Sigmoid colon (tissue), 4 donors: ENCODE measurements around the gene NADSYN1.

ENCODE experiments used
- POLR2A ChIP-seq, 2 donors: fragments of 450-650 bp; IDR thresholded peaks; one replicate each; pipeline ENCODE4 v1.6.1; 2016; ENCODE audit warnings: antibody characterized with exemption in 2 of 2, mild to moderate bottlenecking in 2 of 2, moderate library complexity in 2 of 2
- POLR2AphosphoS5 ChIP-seq, 4 donors: sonication (generic); formaldehyde crosslinking; IDR thresholded peaks; one replicate each; pipeline ENCODE4 v1.6.1; 2017; ENCODE audit warnings: antibody characterized with exemption in 4 of 4
- TF ChIP-seq, protein P1 (sequence below), 4 experiments: fragments of 450-650 bp in 3 of 4; fragments of 200-600 bp in 1 of 4; IDR thresholded peaks; one replicate each; pipeline ENCODE4 v1.5.1; 2016 to 2019; ENCODE audit warnings: antibody characterized with exemption in 4 of 4, mild to moderate bottlenecking in 3 of 4, moderate library complexity in 2 of 4

DNA sequence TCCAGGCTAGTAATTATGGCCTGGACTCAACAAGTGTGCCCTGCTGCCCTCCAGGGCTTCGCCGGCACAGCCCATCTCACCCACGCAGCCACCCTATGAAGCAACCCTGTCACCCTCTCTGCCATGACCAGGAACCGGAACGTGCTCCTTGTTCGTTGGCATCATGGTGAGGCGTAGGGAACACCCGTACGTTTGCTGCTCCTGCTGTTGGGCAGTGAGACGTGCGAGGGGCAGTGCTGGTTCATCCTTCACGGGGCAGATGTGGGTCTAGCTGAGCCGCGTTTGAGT lies 20.7 kb downstream of the NADSYN1 start:
- TF ChIP-seq, protein P1, sequence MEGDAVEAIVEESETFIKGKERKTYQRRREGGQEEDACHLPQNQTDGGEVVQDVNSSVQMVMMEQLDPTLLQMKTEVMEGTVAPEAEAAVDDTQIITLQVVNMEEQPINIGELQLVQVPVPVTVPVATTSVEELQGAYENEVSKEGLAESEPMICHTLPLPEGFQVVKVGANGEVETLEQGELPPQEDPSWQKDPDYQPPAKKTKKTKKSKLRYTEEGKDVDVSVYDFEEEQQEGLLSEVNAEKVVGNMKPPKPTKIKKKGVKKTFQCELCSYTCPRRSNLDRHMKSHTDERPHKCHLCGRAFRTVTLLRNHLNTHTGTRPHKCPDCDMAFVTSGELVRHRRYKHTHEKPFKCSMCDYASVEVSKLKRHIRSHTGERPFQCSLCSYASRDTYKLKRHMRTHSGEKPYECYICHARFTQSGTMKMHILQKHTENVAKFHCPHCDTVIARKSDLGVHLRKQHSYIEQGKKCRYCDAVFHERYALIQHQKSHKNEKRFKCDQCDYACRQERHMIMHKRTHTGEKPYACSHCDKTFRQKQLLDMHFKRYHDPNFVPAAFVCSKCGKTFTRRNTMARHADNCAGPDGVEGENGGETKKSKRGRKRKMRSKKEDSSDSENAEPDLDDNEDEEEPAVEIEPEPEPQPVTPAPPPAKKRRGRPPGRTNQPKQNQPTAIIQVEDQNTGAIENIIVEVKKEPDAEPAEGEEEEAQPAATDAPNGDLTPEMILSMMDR (IDR thresholded peaks at IDR 0.05): no peak
- TF ChIP-seq POLR2A (IDR thresholded peaks at IDR 0.05): no peak
- TF ChIP-seq POLR2AphosphoS5 (IDR thresholded peaks at IDR 0.05): no peak
